ENCODE data around the gene CAMK2B. TPM values are rescaled to one million over a fixed set of nuclear protein-coding genes. Genes with fewer than 3 reads are reported as not detected.

Gene CAMK2B
- total RNA-seq, 1 experiment from 2014 or later, result 0.34 TPM

GRCh38 chr7:44238116-44238695, 87.2 kb downstream of the CAMK2B start:
- Histone ChIP-seq H3K9me3 (ENCODE audit: control insufficient read depth in 1 of 2, insufficient read depth in 1 of 2, low read depth in 1 of 2, low read length in 2 of 2) (no peaks in the 10 kb centered on the region), H3K4me3 (replicated peaks in 1 of 2; ENCODE audit: low read depth in 1 of 2, low read length in 2 of 2) (no peak overlapping the region), H3K27ac (ENCODE audit: low read depth, low read length) (no peak overlapping the region), H2AFZ (ENCODE audit: low read depth, low read length, poor library complexity, severe bottlenecking) (no peak overlapping the region), H4K20me1 (ENCODE audit: insufficient read depth) (no peaks in the 10 kb centered on the region), H3K4me1 (ENCODE audit: control insufficient read depth in 1 of 2, insufficient read depth in 2 of 2, low read length in 2 of 2) (peaks cover 0 to 5% of the 10 kb centered on the region in 2 experiments; a peak in 1 of 4 replicates), H3K79me2 (ENCODE audit: insufficient read depth, low read length) (no peaks in the 10 kb centered on the region), H3K36me3 (ENCODE audit: control insufficient read depth in 1 of 2, insufficient read depth in 2 of 2, low read length in 2 of 2) (no peaks in the 10 kb centered on the region), H3K4me2 (ENCODE audit: low read length) (no peak overlapping the region), H3K9ac (ENCODE audit: low read length) (no peak overlapping the region), H3K27me3 (ENCODE audit: insufficient read depth, low read length) (no peaks in the 10 kb centered on the region), H3K9me2 (ENCODE audit: insufficient read depth) (no peaks in the 10 kb centered on the region)
- RAD21 ChIA-PET (ENCODE audit: low non-redundant PET in 1 of 2, low total read pairs in 2 of 2, uncharacterized antibody in 2 of 2, unreplicated experiment in 2 of 2), result no interaction called here
- no peak for DNase-seq (ENCODE audit: low read depth, low spot score)
- intact Hi-C loops (cut with micrococcal nuclease), result no loop called here
- no TSS peak for BruUV-seq (replicated peaks)
- CTCF ChIA-PET, result no interaction called here
- TF ChIP-seq SRF (IDR thresholded peaks at IDR 0.05; ENCODE audit: low read depth), result no peak
- TF ChIP-seq FOSL1 (IDR thresholded peaks at IDR 0.05; ENCODE audit: low read depth), result no peak
- TF ChIP-seq JUND (IDR thresholded peaks at IDR 0.05), result no peak
- TF ChIP-seq ZBTB33 (IDR thresholded peaks at IDR 0.05; ENCODE audit: extremely low read depth, insufficient replicate concordance, low read length), result no peak
- TF ChIP-seq YY1 (IDR thresholded peaks at IDR 0.05; ENCODE audit: extremely low read depth, insufficient replicate concordance, low read depth, low read length), result no peak
- TF ChIP-seq CTCF (IDR thresholded peaks at IDR 0.05 in 2 of 3, conservative IDR thresholded peaks at IDR 0.05 in 1 of 3; ENCODE audit: borderline replicate concordance in 1 of 3, insufficient read depth in 1 of 3, low read depth in 2 of 3, low read length in 2 of 3), result no peak
- no peak for TF ChIP-seq POLR2A (IDR thresholded peaks at IDR 0.05; ENCODE audit: borderline replicate concordance, extremely low read depth, insufficient read depth, insufficient read length)
- no peak for TF ChIP-seq POLR2AphosphoS5 (IDR thresholded peaks at IDR 0.05; ENCODE audit: low read depth, low read length)
- TF ChIP-seq EGR1 (IDR thresholded peaks at IDR 0.05; ENCODE audit: low read depth), result no peak
- no peak for TF ChIP-seq ATF3 (IDR thresholded peaks at IDR 0.05)
- no peak for TF ChIP-seq RAD21 (IDR thresholded peaks at IDR 0.05; ENCODE audit: low read depth)
- no peak for ATAC-seq
- POLR2A ChIA-PET, result no interaction called here
